Esophagus muscularis mucosa (tissue), 3 donors: Measurements from ENCODE around the gene SLC25A43.
"Not testable (repeated sequence)": the region's sequence is repeated elsewhere in the genome, so short reads cannot be mapped to it uniquely, and the experiment has no call there.

Experiments
- POLR2A ChIP-seq: fragments of 450-650 bp; IDR thresholded peaks from one replicate; pipeline ENCODE4 v1.6.1; 2017; ENCODE audit warnings: antibody characterized with exemption, moderate library complexity, mild to moderate bottlenecking, low read depth
- TF ChIP-seq, protein P1 (sequence below), 3 experiments: fragments of 200-600 bp in 2 of 3; fragments of 450-650 bp in 1 of 3; sonication (generic) in 2 of 3; IDR thresholded peaks; one replicate each; pipeline ENCODE4 v1.5.1; 2017 to 2019; ENCODE audit warnings: antibody characterized with exemption in 3 of 3, mild to moderate bottlenecking in 2 of 3, moderate library complexity in 1 of 3

DNA sequence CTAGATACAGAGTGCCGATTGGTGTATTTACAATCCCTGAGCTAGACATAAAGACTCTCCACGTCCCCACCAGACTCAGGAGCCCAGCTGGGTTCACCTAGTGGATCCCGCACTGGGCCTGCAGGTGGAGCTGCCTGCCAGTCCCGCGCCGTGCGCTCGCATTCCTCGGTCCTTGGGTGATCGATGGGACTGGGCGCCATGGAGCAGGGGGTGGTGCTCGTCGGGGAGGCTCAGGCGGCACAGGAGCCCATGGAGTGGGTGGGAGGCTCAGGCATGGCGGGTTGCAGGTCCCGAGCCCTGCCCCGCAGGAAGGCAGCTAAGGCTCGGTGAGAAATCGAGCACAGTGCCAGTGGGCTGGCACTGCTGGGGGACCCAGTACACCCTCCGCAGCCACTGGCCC lies 11.7 kb upstream of the SLC25A43 start:
- TF ChIP-seq, protein P1, sequence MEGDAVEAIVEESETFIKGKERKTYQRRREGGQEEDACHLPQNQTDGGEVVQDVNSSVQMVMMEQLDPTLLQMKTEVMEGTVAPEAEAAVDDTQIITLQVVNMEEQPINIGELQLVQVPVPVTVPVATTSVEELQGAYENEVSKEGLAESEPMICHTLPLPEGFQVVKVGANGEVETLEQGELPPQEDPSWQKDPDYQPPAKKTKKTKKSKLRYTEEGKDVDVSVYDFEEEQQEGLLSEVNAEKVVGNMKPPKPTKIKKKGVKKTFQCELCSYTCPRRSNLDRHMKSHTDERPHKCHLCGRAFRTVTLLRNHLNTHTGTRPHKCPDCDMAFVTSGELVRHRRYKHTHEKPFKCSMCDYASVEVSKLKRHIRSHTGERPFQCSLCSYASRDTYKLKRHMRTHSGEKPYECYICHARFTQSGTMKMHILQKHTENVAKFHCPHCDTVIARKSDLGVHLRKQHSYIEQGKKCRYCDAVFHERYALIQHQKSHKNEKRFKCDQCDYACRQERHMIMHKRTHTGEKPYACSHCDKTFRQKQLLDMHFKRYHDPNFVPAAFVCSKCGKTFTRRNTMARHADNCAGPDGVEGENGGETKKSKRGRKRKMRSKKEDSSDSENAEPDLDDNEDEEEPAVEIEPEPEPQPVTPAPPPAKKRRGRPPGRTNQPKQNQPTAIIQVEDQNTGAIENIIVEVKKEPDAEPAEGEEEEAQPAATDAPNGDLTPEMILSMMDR (IDR thresholded peaks at IDR 0.05) = not testable (repeated sequence)
- not testable (repeated sequence) for TF ChIP-seq POLR2A
